Smooth muscle cell (in vitro differentiated cells): ENCODE data around the gene RBPMS2. TPM values are rescaled to one million over a fixed set of nuclear protein-coding genes. Genes with fewer than 3 reads are reported as not detected.

ENCODE experiments used
- DNase-seq: peaks from one replicate; lab custom pipeline; 2025; ENCODE audit not compliant: unreplicated experiment; lab: John Stamatoyannopoulos, UW
- H2AFZ ChIP-seq: fragments of 200-600 bp; sonication (generic); 2 replicates; pipeline ENCODE4 v1.6.0; 2016; ENCODE audit warnings: antibody characterized with exemption, low read depth, mild to moderate bottlenecking
- H3F3A ChIP-seq: fragments of 200-600 bp; sonication (generic); 2 replicates; pipeline ENCODE4 v1.6.0; 2017; ENCODE audit warnings: antibody characterized with exemption, low read depth
- H3K27ac ChIP-seq: fragments of 200-600 bp; sonication (generic); 2 replicates; pipeline ENCODE4 v1.5.1; 2016; ENCODE audit warnings: low read depth, mild to moderate bottlenecking
- H3K27me3 ChIP-seq: fragments of 200-600 bp; sonication (generic); 2 replicates; pipeline ENCODE4 v1.6.1; 2016; ENCODE audit warnings: low read depth, mild to moderate bottlenecking
- H3K36me3 ChIP-seq: fragments of 200-600 bp; sonication (generic); 2 replicates; pipeline ENCODE4 v1.5.1; 2016; ENCODE audit warnings: low read depth
- H3K4me1 ChIP-seq: fragments of 200-600 bp; sonication (generic); 2 replicates; pipeline ENCODE4 v1.5.1; 2016; ENCODE audit warnings: low read depth
- H3K4me2 ChIP-seq: fragments of 200-600 bp; sonication (generic); 2 replicates; pipeline ENCODE4 v1.6.0; 2016; ENCODE audit warnings: mild to moderate bottlenecking
- H3K4me3 ChIP-seq: fragments of 200-600 bp; sonication (generic); 2 replicates; pipeline ENCODE4 v1.5.1; 2016; ENCODE audit warnings: mild to moderate bottlenecking
- H3K79me2 ChIP-seq: fragments of 200-600 bp; sonication (generic); 2 replicates; pipeline ENCODE4 v1.6.0; 2016; ENCODE audit warnings: low read depth, mild to moderate bottlenecking
- H3K9ac ChIP-seq: fragments of 200-600 bp; sonication (generic); 2 replicates; pipeline ENCODE4 v1.6.0; 2016; ENCODE audit warnings: low read depth
- H3K9me3 ChIP-seq: fragments of 200-600 bp; sonication (generic); replicated peaks from 2 replicates; pipeline ENCODE4 v1.5.1; 2016; ENCODE audit warnings: low read depth
- H4K20me1 ChIP-seq: fragments of 200-600 bp; sonication (generic); 2 replicates; pipeline ENCODE4 v1.6.0; 2016; ENCODE audit warnings: low read depth
- CTCF ChIP-seq: fragments of 200-600 bp; sonication (generic); IDR thresholded peaks from 2 replicates; pipeline ENCODE4 v1.5.1; 2017; ENCODE audit warnings: borderline replicate concordance, mild to moderate bottlenecking, antibody characterized with exemption; ENCODE audit not compliant: insufficient read depth, poor library complexity, severe bottlenecking
- WGBS: methylation state at CpG from one replicate; pipeline ENCODE4 v1.1.7; 2016; ENCODE audit warnings: low lambda C conversion rate; 5-methylcytosine and 5-hydroxymethylcytosine counted together
- polyA plus RNA-seq: library from polyadenylated mRNA; unstranded; fragments of >200 nt; fragmentation: Nextera tagmentation; extraction: Ambion mirVana; gene quantifications from 2 replicates; pipeline ENCODE4 v1.2.1, GENCODE V29; 2016
- total RNA-seq: library from RNA; depleted of rRNA; stranded (reverse); fragments of >200 nt; gene quantifications from 2 replicates; pipeline ENCODE4 v1.2.3, GENCODE V29; 2014

The RBPMS2 gene
- total and polyA plus RNA-seq, 2 experiments from 2014 or later: 1.5 to 22.1 TPM

GRCh38 chr15:64740311-64741170 is 34.8 kb downstream of the RBPMS2 start:
- no peak overlapping the region for H2AFZ ChIP-seq
- no peak for TF ChIP-seq CTCF
- no peak overlapping the region for H3K27ac ChIP-seq

GRCh38 chr15:64739577-64740143 is 35.7 kb downstream of the RBPMS2 start:
- H3K9ac ChIP-seq: no peak overlapping the region
- TF ChIP-seq CTCF: no peak
- H3K4me3 ChIP-seq: no peak overlapping the region
- 92% methylated on average over 9 of the region's 9 CpGs for WGBS
- H2AFZ ChIP-seq: no peak overlapping the region
- no peaks in the 10 kb centered on the region for H3K4me1 ChIP-seq
- no peaks in the 10 kb centered on the region for H3K27me3 ChIP-seq
- no peak overlapping the region for H3K4me2 ChIP-seq
- no peaks in the 10 kb centered on the region for H4K20me1 ChIP-seq
- DNase-seq: no peak
- no peaks in the 10 kb centered on the region for H3K9me3 ChIP-seq
- no peaks in the 10 kb centered on the region for H3F3A ChIP-seq
- H3K27ac ChIP-seq: no peak overlapping the region
- H3K36me3 ChIP-seq: no peaks in the 10 kb centered on the region
- no peaks in the 10 kb centered on the region for H3K79me2 ChIP-seq

More at GRCh38 chr15:64740311-64741170, 34.8 kb downstream of the RBPMS2 start:
- Histone ChIP-seq H3K9me3 (no peaks in the 10 kb centered on the region), H3K9ac (no peak overlapping the region), H3K4me1 (no peaks in the 10 kb centered on the region), H4K20me1 (no peaks in the 10 kb centered on the region), H3K36me3 (no peaks in the 10 kb centered on the region), H3K4me3 (no peak overlapping the region), H3K79me2 (no peaks in the 10 kb centered on the region), H3F3A (no peaks in the 10 kb centered on the region), H3K27me3 (no peaks in the 10 kb centered on the region), H3K4me2 (no peak overlapping the region)
- 92% methylated on average over 31 of the region's 31 CpGs for WGBS
- no peak for DNase-seq

- H3K4me2 ChIP-seq: no peak overlapping the region
- no peak for TF ChIP-seq CTCF
- H3K36me3 ChIP-seq: no peaks in the 10 kb centered on the region
- H3K9me3 ChIP-seq: no peaks in the 10 kb centered on the region
- no peak overlapping the region for H3K9ac ChIP-seq
- H3F3A ChIP-seq: no peaks in the 10 kb centered on the region
- no peaks in the 10 kb centered on the region for H4K20me1 ChIP-seq
- no peak overlapping the region for H2AFZ ChIP-seq
- no peak overlapping the region for H3K4me3 ChIP-seq
- H3K27ac ChIP-seq: no peak overlapping the region
- no peak for DNase-seq
- H3K4me1 ChIP-seq: no peaks in the 10 kb centered on the region
- 98% methylated on average over 7 of the region's 7 CpGs for WGBS
- H3K27me3 ChIP-seq: no peaks in the 10 kb centered on the region
- H3K79me2 ChIP-seq: no peaks in the 10 kb centered on the region
These were observed 36.2 kb downstream of the RBPMS2 start for GRCh38 chr15:64739156-64739555.
